WTC11 (cell line): Measurements from ENCODE around the gene GRPR. TPM values are rescaled to one million over a fixed set of nuclear protein-coding genes. Genes with fewer than 3 reads are reported as not detected.

Experiments
- ATAC-seq: fragments of 200-7000 bp; cut with Tn5 transposase; 2 replicates; pipeline ENCODE4 v1.10.0; 2021; ENCODE audit warnings: mild to moderate bottlenecking, moderate library complexity
- CTCF ChIA-PET: fragments of 300-600 bp; sonication (Branson Sonifier 250); formaldehyde crosslinking; loops from one replicate; lab custom pipeline; 2021; ENCODE audit warnings: antibody characterized with exemption; lab: Charles Lee
- POLR2A ChIA-PET: fragments of 350-600 bp; sonication (Branson Sonifier 250); formaldehyde crosslinking; loops from one replicate; lab custom pipeline; 2021; ENCODE audit warnings: antibody characterized with exemption; lab: Charles Lee
- DNase-seq: peaks from one replicate; pipeline ENCODE4 v3.0.0; 2021; ENCODE audit warnings: low spot score
- H3K27ac Mint-ChIP-seq: 2 replicates; pipeline ENCODE4 v1.8.0; 2021; ENCODE audit warnings: mixed read lengths
- H3K27me3 Mint-ChIP-seq: 2 replicates; pipeline ENCODE4 v1.8.0; 2021; ENCODE audit warnings: low read depth, mild to moderate bottlenecking, moderate library complexity, mixed read lengths
- H3K36me3 Mint-ChIP-seq: 2 replicates; pipeline ENCODE4 v1.8.0; 2021; ENCODE audit warnings: mixed read lengths
- H3K4me1 Mint-ChIP-seq: 2 replicates; pipeline ENCODE4 v1.8.0; 2022; ENCODE audit warnings: mixed read lengths
- H3K4me3 Mint-ChIP-seq: 2 replicates; pipeline ENCODE4 v1.8.0; 2021; ENCODE audit warnings: mild to moderate bottlenecking, moderate library complexity, mixed read lengths
- H3K9me3 Mint-ChIP-seq: 2 replicates; pipeline ENCODE4 v1.8.0; 2021; ENCODE audit warnings: mixed read lengths
- ATF1 ChIP-seq: sonication (generic); formaldehyde crosslinking; IDR thresholded peaks from 2 replicates; pipeline ENCODE4 v1.8.1; 2023; ENCODE audit warnings: mild to moderate bottlenecking, moderate library complexity, missing genetic modification reagents
- ATF2 ChIP-seq: sonication (generic); formaldehyde crosslinking; IDR thresholded peaks from 2 replicates; pipeline ENCODE4 v1.8.1; 2022; ENCODE audit warnings: low read depth, missing genetic modification reagents, borderline replicate concordance
- CBFB ChIP-seq: sonication (generic); formaldehyde crosslinking; IDR thresholded peaks from 2 replicates; pipeline ENCODE4 v1.8.1; 2022; ENCODE audit warnings: mild to moderate bottlenecking, low read depth, missing genetic modification reagents
- CREB1 ChIP-seq: sonication (generic); formaldehyde crosslinking; IDR thresholded peaks from 2 replicates; pipeline ENCODE4 v1.8.0; 2023; ENCODE audit warnings: mild to moderate bottlenecking, missing genetic modification reagents
- CREM ChIP-seq: sonication (generic); formaldehyde crosslinking; IDR thresholded peaks from 2 replicates; pipeline ENCODE4 v1.8.1; 2022; ENCODE audit warnings: mild to moderate bottlenecking, missing genetic modification reagents, moderate library complexity
- CTCF ChIP-seq: fragments of 200-600 bp; IDR thresholded peaks from 2 replicates; pipeline ENCODE4 v1.8.0; 2022; ENCODE audit warnings: antibody characterized with exemption
- ERG ChIP-seq: fragments of 250-450 bp; sonication (Bioruptor Pico); IDR thresholded peaks from 2 replicates; pipeline ENCODE4 v1.8.0; 2021; ENCODE audit warnings: mild to moderate bottlenecking
- ETV6 ChIP-seq: sonication (generic); formaldehyde crosslinking; IDR thresholded peaks from 2 replicates; pipeline ENCODE4 v1.8.1; 2022; ENCODE audit warnings: mild to moderate bottlenecking, missing genetic modification reagents
- FOXJ3 ChIP-seq: sonication (generic); formaldehyde crosslinking; IDR thresholded peaks from 2 replicates; pipeline ENCODE4 v1.9.0; 2021; ENCODE audit warnings: missing genetic modification reagents, mild to moderate bottlenecking, borderline replicate concordance
- FOXP1 ChIP-seq: sonication (generic); formaldehyde crosslinking; IDR thresholded peaks from 2 replicates; pipeline ENCODE4 v1.8.0; 2022; ENCODE audit warnings: missing genetic modification reagents, mild to moderate bottlenecking, moderate library complexity, borderline replicate concordance
- FOXP4 ChIP-seq: sonication (generic); formaldehyde crosslinking; IDR thresholded peaks from 2 replicates; pipeline ENCODE4 v1.8.0; 2022; ENCODE audit warnings: mild to moderate bottlenecking, missing genetic modification reagents
- IRF1 ChIP-seq: sonication (generic); formaldehyde crosslinking; IDR thresholded peaks from 2 replicates; pipeline ENCODE4 v1.8.0; 2023; ENCODE audit warnings: missing genetic modification reagents
- SMAD4 ChIP-seq: sonication (generic); formaldehyde crosslinking; IDR thresholded peaks from 2 replicates; pipeline ENCODE4 v1.8.0; 2022; ENCODE audit warnings: mild to moderate bottlenecking, missing genetic modification reagents
- STAT6 ChIP-seq: sonication (generic); formaldehyde crosslinking; conservative IDR thresholded peaks from 2 replicates; pipeline ENCODE4 v1.8.1; 2023; ENCODE audit warnings: mild to moderate bottlenecking, low read depth, missing genetic modification reagents, moderate library complexity
- TCF7 ChIP-seq: sonication (generic); formaldehyde crosslinking; IDR thresholded peaks from 2 replicates; pipeline ENCODE4 v1.8.0; 2022; ENCODE audit warnings: mild to moderate bottlenecking, low read depth, missing genetic modification reagents, moderate library complexity
- ZMAT4 ChIP-seq: fragments of 250-450 bp; sonication (Bioruptor Pico); IDR thresholded peaks from 2 replicates; pipeline ENCODE4 v1.9.0; 2021; ENCODE audit warnings: mild to moderate bottlenecking
- ZNF425 ChIP-seq: fragments of 250-450 bp; sonication (Bioruptor Pico); conservative IDR thresholded peaks from 2 replicates; pipeline ENCODE4 v1.9.0; 2021; ENCODE audit warnings: mild to moderate bottlenecking
- ZNF532 ChIP-seq: fragments of 250-450 bp; sonication (Bioruptor Pico); IDR thresholded peaks from 2 replicates; pipeline ENCODE4 v1.9.0; 2021; ENCODE audit warnings: mild to moderate bottlenecking, borderline replicate concordance
- total RNA-seq: library from RNA; stranded (reverse); gene quantifications from 3 replicates; pipeline ENCODE4 v1.2.3, GENCODE V29; 2021

The GRPR gene
- total RNA-seq, 1 experiment from 2014 or later, result 8.9 TPM

- TF ChIP-seq ZMAT4 (CRISPR knock-in tag), result no peak
- no peak for TF ChIP-seq SMAD4 (CRISPR knock-in tag)
- no peak for TF ChIP-seq ATF2 (CRISPR knock-in tag)
- no peak for TF ChIP-seq CREM (CRISPR knock-in tag)
- no peak for TF ChIP-seq ETV6 (CRISPR knock-in tag)
- TF ChIP-seq CBFB, result no peak
- TF ChIP-seq TCF7 (CRISPR knock-in tag), result no peak
- TF ChIP-seq STAT6 (CRISPR knock-in tag), result no peak
- no peak for TF ChIP-seq FOXP1
Measured at GRCh38 chrX:16155581-16156096, 32.3 kb downstream of the GRPR start (continued).

- peaks cover 39% of the 10 kb centered on the region for H3K36me3 Mint-ChIP-seq
- CTCF ChIA-PET, result no interaction called here
- POLR2A ChIA-PET, result no interaction called here
- TF ChIP-seq FOXP4 (CRISPR knock-in tag) (no peak), ERG (no peak), ZNF425 (no peak), ZNF532 (CRISPR knock-in tag) (no peak), CTCF (no peak), FOXJ3 (CRISPR knock-in tag) (no peak), IRF1 (CRISPR knock-in tag) (no peak), CREB1 (CRISPR knock-in tag) (no peak), ATF1 (CRISPR knock-in tag) (no peak)
Measured at GRCh38 chrX:16156692-16157331, 33.4 kb downstream of the GRPR start.

More at GRCh38 chrX:16156692-16157331, 33.4 kb downstream of the GRPR start:
- Mint-ChIP-seq H3K27me3 (no peaks in the 10 kb centered on the region), H3K9me3 (no peaks in the 10 kb centered on the region), H3K27ac (no peak overlapping the region), H3K4me3 (no peak overlapping the region), H3K4me1 (peaks cover 19% of the 10 kb centered on the region)
- DNase-seq (no peak), ATAC-seq (no peak)
